Measurements from ENCODE around the gene RAX2.
A peak's percentile ranks its signal among the peaks of the same experiment; 100 is the strongest.

The RAX2 gene

GRCh38 chr19:3801412-3802096 is 29.5 kb upstream of the RAX2 start:
- DNase-seq: peak in 2 of 4 experiments; percentile 31 to 39

GRCh38 chr19:3800996-3801395 is 29.0 kb upstream of the RAX2 start:
- DNase-seq: no peak

- DNase-seq: no peak
These were observed 26.1 kb upstream of the RAX2 start for GRCh38 chr19:3798137-3798536.

GRCh38 chr19:3796358-3796757 is 24.3 kb upstream of the RAX2 start:
- no peak for DNase-seq

GRCh38 chr19:3793799-3794198 is 21.8 kb upstream of the RAX2 start:
- no peak for DNase-seq

GRCh38 chr19:3792114-3792513 is 20.1 kb upstream of the RAX2 start:
- DNase-seq: no peak

- DNase-seq: no peak
These were observed 18.9 kb upstream of the RAX2 start for GRCh38 chr19:3790941-3791340.

GRCh38 chr19:3790209-3790734 is 18.2 kb upstream of the RAX2 start:
- DNase-seq: no peak

GRCh38 chr19:3788996-3789778 is 17.2 kb upstream of the RAX2 start:
- no peak for DNase-seq

- peak; percentile 71 to 85 (median 78) for DNase-seq
These were observed 14.2 kb upstream of the RAX2 start, which contains the start of gene MATK for GRCh38 chr19:3785938-3786824. Gene MATK, minus strand, starts transcription at chr19:3786381. Its CDS starts 1,246 bp downstream, at chr19:3785135.

GRCh38 chr19:3785451-3785937 is 13.5 kb upstream of the RAX2 start:
- peak in 1 of 4 experiments; percentile 38 for DNase-seq

- peak; percentile 82 to 89 (median 88) for DNase-seq
These were observed 12.8 kb upstream of the RAX2 start for GRCh38 chr19:3784607-3785450.

GRCh38 chr19:3783660-3784584 is 11.9 kb upstream of the RAX2 start:
- DNase-seq: peak in 2 of 4 experiments; percentile 24 to 51

GRCh38 chr19:3782903-3783302 is 10.9 kb upstream of the RAX2 start:
- DNase-seq: no peak

GRCh38 chr19:3782330-3782729 is 10.3 kb upstream of the RAX2 start:
- no peak for DNase-seq

- DNase-seq: no peak
These were observed 9.6 kb upstream of the RAX2 start for GRCh38 chr19:3781603-3782002.

GRCh38 chr19:3780786-3781304 is 8.8 kb upstream of the RAX2 start:
- peak in 1 of 4 experiments; percentile 22 for DNase-seq

- DNase-seq: no peak
These were observed 7.1 kb upstream of the RAX2 start for GRCh38 chr19:3778899-3779723.

Measured in suppressor macrophage (primary cell).